NCI-H1694 treated with DMSO at 0.1 percent for 48 hours (cell line): ENCODE data around the gene BMP8A.
"Not testable (repeated sequence)": the region's sequence is repeated elsewhere in the genome, so short reads cannot be mapped to it uniquely, and the experiment has no call there.

Experiments
- DNase-seq: peaks from one replicate; lab custom pipeline; 2025; lab: John Stamatoyannopoulos, UW

The BMP8A gene

DNA sequence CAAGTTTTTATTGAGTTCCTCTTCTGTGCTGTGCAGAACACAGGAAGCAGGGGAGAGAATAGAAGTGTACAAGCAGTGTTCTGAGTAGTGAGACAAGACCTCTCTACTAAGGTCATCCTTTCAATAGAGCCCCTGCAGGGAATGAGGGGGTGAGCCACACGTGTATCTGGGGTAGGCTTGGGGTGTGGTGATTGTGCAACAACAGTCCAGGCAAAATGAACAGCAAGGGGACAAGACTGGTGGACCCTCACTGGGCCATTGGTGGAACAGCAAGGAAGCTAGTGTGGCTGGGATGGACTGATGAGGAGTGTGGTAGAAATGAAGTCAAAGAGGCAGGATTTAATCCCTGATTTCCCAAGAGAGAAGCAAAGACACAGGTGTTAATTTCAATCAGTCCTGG, 8.2 kb upstream of the BMP8A start:
- DNase-seq: no peak

DNA sequence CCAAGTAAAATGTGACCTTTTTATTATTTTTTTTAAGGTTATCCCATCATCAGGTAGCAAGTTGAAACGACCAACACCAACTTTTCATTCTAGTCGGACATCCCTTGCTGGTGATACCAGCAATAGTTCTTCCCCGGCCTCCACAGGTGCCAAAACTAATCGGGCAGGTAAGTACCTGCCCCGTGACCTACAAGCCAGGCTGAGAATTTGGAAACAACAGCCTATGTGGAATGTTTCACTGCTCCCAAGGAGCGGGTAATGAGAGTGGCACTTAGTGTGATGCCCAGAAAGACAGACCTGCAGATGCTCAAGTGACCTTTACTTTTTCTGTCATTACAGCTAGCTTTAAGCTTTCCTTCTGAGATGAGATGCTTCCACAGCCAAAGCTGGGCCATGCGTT, 6.9 kb upstream of the BMP8A start:
- no peak for DNase-seq

- DNase-seq: no peak
Observed at GRCh38 chr1:39485046-39485803, 6.2 kb upstream of the BMP8A start.

GRCh38 chr1:39488012-39488545, 3.4 kb upstream of the BMP8A start:
- DNase-seq: no peak

DNA sequence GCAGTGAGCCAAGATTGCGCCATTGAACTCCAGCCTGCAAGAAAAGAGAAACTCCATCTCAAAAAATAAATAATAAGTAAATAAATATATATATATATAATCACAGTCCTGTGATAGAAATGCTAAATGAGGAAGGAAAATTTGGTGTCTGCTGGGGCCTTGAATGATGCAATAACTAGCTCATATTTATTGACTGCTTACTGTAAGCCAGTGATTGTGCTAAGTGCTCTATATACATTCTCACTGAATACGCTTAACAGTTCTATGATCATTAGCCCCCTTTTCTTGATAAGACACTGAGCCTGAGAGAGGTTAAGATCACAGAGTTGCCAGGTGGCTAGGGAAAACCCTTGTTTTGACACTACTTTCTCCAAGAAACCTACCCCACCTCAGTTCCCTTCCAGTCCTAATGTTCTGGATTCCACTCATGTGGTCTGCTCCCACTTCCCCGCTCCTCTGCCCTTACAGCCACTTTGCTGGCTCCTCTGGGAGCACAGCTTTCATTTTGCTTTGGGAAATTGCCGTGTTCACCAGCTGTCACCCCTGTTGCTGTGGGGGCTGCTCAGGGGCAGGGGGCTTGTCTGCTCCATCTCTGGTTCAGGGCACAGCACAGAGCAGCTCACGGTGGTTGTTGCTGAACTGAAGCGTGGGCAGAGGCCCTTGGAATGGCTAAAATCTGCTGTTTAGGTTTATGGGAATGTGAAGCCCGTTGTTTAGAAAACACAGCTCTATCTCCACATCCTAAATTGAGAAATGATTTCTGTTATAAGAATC, 2.5 kb upstream of the BMP8A start:
- peak; percentile 99 for DNase-seq

DNA sequence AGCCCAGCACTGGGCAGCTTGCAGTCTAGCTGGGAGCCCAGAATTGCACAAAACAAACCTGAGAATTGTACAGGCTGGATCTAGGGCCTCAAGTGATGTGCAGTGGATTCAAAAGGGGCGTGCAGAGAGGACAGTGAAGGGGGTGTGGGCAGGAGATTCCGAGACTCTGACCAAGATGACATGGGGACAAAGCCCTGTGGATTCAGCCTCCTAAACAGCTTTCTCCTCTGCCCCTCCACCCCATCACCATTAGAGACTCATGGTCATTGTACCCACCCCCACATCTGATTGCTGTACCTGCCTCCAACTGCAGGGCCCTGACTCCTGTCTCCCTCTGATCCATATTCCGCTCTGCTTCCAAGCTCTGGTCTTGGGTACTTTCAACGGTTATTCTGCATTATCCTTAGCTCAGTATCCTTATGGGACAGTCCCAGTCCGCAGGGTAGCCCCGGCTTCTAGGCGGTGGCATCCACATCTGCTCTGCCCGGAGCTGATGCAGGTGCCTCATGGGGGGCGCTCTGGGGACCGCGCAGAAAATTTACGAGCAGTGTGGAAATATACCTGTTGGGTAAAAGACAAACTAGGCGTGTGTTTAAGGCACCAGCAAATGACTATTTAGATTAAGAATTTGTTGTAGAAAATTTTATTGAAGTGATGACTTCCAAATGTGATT, 1.7 kb upstream of the BMP8A start:
- peak; percentile 99 for DNase-seq

DNA sequence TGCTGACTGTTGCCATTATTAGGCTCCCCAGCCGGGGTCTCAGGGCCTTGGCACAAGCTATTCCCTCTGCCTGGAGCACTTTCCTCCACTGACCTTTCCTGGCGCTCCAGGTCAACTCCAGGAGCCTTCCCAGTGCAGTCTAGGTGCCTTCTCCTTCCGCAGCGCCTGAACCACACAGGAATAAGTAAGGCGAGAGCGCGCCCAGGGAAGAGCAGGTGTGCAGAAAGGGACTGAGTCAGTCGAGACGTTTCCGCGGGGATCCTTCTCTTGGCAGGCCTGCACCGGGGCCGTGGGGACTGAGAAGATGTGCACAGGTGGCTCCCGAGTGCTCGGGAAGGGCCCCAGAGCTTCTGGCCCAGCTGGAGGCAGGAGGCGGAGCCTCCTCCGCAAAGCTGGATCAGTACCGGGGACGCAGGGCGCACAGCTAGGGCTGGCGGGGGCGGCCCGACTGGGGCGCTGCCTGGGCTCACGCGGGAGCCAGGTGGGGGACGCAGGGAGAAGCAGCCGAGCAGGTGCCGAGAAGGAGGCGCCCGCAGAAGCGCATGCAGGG, 765 bp upstream of the BMP8A start:
- no peak for DNase-seq

DNA sequence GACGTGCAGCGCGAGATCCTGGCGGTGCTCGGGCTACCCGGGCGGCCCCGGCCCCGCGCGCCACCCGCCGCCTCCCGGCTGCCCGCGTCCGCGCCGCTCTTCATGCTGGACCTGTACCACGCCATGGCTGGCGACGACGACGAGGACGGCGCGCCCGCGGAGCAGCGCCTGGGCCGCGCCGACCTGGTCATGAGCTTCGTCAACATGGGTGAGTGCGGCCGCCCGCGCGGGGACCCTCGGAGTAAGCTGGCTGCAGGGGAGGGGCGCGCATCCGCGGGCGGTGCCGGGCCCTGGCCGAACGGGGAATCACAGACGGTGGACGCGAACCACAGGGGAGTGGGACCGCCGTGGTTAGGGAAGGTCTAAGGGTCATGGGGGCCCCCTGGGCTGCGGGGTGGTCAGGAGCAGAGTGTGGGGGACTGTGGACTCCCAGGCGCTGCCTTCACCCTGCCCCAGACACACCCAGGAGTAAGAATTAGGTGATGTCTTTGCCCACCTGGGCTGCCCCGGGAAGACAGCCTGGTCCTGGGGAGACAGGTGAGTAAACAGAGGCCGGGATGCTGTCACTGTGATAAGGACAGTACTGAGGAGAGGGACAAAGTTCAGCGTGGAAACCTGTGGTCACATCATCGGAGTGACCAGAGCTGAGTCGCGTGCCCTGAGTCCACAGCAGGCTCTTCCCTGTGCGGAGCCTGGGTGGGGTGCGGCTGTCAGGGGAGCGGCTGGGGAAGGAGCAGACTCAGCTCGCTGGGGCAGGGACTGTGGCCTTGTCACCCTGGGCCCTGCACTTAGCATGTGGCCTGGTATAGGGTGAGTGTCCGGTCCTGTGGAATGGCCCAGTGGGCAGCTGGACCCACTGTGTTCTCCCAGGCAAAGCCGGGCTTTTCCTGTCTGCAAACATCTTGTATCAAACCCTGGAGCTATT, 944 bp downstream of the BMP8A start:
- DNase-seq: not testable (repeated sequence)

DNA sequence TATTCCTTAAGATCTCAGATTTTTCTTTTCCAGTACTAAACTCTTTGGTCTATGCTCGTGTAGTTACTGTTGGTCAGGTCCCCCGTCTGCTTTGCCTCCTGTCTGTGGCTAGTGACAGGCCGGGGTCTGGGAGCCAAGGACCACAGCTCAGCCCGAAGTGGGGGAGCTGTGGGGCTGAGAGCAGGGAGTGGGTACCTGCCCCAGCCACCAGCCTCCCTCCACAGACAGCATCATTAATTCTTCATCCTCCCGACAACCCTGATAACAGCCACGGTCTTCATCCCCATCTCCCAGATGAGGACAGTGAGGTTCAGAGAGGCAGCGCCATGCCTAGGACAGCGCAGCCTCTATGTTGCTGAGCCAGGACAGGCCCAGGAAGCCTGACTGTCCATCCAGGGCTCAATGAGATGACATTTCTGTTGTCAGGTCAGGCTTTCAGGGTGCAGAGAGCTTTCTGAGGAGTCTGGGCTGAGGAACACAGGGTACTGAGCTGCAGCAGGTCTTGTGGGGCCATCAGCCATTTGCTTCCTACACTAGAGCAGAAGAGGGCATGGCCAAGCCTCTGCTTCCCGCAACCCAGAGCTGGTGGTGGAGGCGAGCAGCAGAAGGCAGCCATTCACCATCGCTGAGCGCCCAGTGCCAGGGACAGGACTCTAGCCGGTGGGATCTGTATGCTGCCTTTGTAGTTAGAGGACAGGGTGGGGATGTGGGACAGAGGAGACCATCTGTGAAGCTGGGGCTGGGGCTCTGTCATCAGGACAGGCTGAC, 1.8 kb downstream of the BMP8A start:
- DNase-seq: not testable (repeated sequence)

DNA sequence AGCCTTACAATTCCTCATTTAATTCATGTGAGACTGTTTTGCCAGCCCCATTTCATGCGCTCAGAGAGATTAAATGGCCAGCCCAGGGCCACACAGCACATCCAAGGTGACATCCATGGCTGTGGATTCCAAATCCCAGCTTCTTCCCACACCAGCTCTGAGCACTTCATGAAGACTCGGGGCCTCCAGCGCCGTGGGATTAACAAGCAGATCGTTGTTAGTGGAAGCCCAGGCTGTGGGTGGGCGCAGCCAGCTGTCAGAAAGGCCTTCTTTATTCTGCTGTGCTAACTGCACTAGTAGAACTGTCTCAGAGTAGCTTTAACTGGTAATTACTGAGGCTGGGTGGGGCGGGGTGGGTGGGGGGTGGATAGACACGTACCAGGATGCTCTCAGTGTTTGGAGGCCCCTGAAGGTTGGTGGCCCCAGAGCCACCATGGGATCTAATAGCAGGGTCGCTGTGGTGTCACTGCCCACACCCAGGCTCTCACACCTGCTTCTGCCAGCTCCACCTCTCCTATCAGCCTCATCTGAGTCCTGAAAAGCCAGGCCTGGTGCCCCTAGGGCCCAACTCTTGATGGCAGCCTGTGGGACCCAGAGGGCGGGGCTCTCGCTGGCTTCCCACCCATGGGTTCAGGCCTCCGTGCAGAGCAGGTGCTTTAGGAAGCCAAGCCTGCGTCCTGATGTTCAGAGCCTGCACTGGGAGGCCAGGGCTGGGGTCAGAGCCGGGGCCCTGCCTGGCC, 3.4 kb downstream of the BMP8A start:
- DNase-seq: no peak

GRCh38 chr1:39496520-39496919, 5.1 kb downstream of the BMP8A start:
- not testable (repeated sequence) for DNase-seq

DNA sequence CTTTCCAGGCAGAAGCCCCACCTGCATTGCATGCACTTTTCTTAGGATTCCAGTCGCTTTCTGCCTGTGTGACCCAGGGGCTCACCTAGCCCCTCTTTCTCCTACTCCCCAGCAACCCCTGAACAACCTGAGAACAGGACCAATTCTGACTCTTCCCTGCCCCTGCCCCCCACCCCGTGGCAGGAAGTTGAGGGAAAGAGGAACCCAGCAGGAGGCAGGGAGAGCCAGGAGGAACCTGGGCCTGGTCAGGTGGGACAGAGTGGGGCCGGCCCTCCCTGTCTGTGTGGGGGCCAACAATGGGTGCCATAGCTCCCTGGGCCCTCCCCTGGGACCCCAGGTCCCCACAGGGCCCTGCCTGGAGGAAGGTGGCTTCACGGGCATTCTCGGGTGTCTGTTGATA, 6.1 kb downstream of the BMP8A start:
- no peak for DNase-seq

GRCh38 chr1:39498096-39498710, 6.8 kb downstream of the BMP8A start:
- not testable (repeated sequence) for DNase-seq

GRCh38 chr1:39498821-39499220, 7.4 kb downstream of the BMP8A start:
- not testable (repeated sequence) for DNase-seq

- no peak for DNase-seq
Observed at GRCh38 chr1:39499668-39500067, 8.2 kb downstream of the BMP8A start.

- no peak for DNase-seq
Observed at GRCh38 chr1:39500862-39501389, 9.5 kb downstream of the BMP8A start.

DNA sequence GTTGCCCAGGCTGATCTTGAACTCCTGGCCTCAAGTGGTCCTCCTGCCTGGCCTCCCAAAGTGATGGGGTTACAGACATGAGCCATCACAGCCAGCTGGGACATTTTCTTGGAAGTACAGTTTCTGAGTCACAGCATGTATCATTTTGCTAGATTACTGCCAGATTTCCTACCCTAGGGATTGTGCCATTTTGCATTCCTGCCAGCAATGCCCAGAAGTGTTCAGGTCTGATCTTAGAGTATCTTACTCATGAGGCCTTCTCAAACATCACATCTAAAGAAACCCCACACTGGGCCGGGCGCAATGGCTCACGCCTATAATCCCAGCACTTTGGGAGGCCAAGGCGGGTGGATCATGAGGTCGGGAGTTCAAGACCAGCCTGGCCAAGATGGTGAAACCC, 10.2 kb downstream of the BMP8A start:
- DNase-seq: no peak

GRCh38 chr1:39504436-39504835, 13.0 kb downstream of the BMP8A start:
- DNase-seq: not testable (repeated sequence)

GRCh38 chr1:39505289-39505688, 13.9 kb downstream of the BMP8A start:
- no peak for DNase-seq
